Upper lobe of right lung (tissue), 1 donor: ENCODE data around the gene SLC38A3. TPM values are rescaled to one million over a fixed set of nuclear protein-coding genes. Genes with fewer than 3 reads are reported as not detected.

Experiments
- ATAC-seq: fragments of 200-7000 bp; cut with Tn5 transposase; one replicate; pipeline ENCODE4 v1.9.1; 2020; ENCODE audit warnings: mild to moderate bottlenecking, moderate library complexity
- DNase-seq: peaks from one replicate; pipeline ENCODE4 v3.0.0-alpha.2; 2020
- H3K27ac ChIP-seq: fragments of 200-600 bp; one replicate; pipeline ENCODE4 v1.8.0; 2022
- H3K27me3 ChIP-seq: fragments of 200-600 bp; one replicate; pipeline ENCODE4 v1.8.0; 2022; ENCODE audit warnings: mild to moderate bottlenecking
- H3K36me3 ChIP-seq: fragments of 200-600 bp; one replicate; pipeline ENCODE4 v1.8.0; 2022
- H3K4me1 ChIP-seq: fragments of 200-600 bp; one replicate; pipeline ENCODE4 v1.8.0; 2022
- H3K4me3 ChIP-seq: fragments of 200-600 bp; one replicate; pipeline ENCODE4 v1.8.0; 2022; ENCODE audit warnings: mild to moderate bottlenecking
- H3K9me3 ChIP-seq: fragments of 200-600 bp; one replicate; pipeline ENCODE4 v1.8.0; 2022
- intact Hi-C: fragments of 100-400 bp; cut with DNase I; formaldehyde crosslinking; loops from one replicate; pipeline ENCODE4 v1.11.0; 2022
- total RNA-seq: library from RNA; stranded (reverse); fragmentation: NEBNext Ultra II Directional; extraction: Animal tissue kit (Norgen Biotek cat#: 25700); gene quantifications from one replicate; pipeline ENCODE4 v1.2.1, GENCODE V29; 2021
- TF ChIP-seq, protein P1 (sequence below): fragments of 200-600 bp; IDR thresholded peaks from one replicate; pipeline ENCODE4 v1.8.0; 2022; ENCODE audit warnings: antibody characterized with exemption
- donor health status: DM: no; HTN: yes; CAD: no; lungs with severe emphysema.

SLC38A3 gene
- total RNA-seq, 1 donor from 2014 or later: not detected

DNA sequence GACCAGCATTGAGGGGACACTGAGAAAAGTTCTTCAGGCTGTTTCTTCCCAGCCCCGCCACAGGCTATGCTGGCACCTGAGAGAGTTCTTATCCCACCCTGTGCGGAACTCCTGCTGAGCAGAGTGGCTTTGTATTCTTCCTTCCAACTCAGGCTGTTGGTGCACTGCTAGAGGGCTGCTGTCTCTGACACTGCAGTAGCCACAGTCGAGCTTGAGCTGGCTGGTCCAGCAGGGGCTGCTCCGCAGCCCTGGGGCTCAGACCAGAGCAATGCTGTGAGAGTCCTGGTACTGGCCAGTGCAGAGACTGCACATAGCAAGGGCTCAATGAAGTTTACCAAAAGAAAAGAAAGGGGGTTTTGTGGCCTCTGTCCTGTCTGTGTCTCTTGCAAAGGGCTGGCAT, 34.6 kb downstream of the SLC38A3 start:
- H3K27ac ChIP-seq: peak overlapping the region; percentile 85
- peaks cover 73% of the 10 kb centered on the region for H3K4me1 ChIP-seq
- H3K36me3 ChIP-seq: peaks cover 22% of the 10 kb centered on the region
- ATAC-seq (no peak), DNase-seq (no peak)
- H3K9me3 ChIP-seq: no peaks in the 10 kb centered on the region
- H3K27me3 ChIP-seq: no peaks in the 10 kb centered on the region
- intact Hi-C loops: no loop called here
- no peak overlapping the region for H3K4me3 ChIP-seq
- TF ChIP-seq, protein P1, sequence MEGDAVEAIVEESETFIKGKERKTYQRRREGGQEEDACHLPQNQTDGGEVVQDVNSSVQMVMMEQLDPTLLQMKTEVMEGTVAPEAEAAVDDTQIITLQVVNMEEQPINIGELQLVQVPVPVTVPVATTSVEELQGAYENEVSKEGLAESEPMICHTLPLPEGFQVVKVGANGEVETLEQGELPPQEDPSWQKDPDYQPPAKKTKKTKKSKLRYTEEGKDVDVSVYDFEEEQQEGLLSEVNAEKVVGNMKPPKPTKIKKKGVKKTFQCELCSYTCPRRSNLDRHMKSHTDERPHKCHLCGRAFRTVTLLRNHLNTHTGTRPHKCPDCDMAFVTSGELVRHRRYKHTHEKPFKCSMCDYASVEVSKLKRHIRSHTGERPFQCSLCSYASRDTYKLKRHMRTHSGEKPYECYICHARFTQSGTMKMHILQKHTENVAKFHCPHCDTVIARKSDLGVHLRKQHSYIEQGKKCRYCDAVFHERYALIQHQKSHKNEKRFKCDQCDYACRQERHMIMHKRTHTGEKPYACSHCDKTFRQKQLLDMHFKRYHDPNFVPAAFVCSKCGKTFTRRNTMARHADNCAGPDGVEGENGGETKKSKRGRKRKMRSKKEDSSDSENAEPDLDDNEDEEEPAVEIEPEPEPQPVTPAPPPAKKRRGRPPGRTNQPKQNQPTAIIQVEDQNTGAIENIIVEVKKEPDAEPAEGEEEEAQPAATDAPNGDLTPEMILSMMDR: no peak

DNA sequence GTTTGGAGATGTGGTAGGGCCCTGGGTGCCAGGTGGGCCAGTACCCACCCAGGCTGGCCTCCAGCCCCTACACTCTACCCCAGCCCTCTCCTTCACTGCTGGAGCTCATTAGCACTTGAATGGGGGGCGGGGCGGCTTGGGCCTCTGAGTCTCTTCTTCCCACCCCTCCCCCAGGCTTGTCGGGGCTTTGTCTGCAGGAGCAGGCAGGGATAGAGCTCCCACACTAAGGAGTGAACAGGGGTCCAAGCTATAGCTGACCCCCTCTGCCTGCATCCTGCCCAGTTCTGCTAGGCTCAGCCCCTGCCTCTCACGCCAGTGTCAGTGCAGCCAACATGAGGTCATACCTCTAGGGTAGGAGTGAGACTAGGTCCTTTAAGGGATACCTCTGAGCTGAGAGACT, 36.1 kb downstream of the SLC38A3 start:
- no peak overlapping the region for H3K4me3 ChIP-seq
- no peak for ATAC-seq
- TF ChIP-seq, protein P1: no peak
- DNase-seq: no peak
- intact Hi-C loops: no loop called here
- peaks cover 22% of the 10 kb centered on the region for H3K36me3 ChIP-seq
- H3K27me3 ChIP-seq: no peaks in the 10 kb centered on the region
- peaks cover 80% of the 10 kb centered on the region for H3K4me1 ChIP-seq
- H3K27ac ChIP-seq: peak overlapping the region; percentile 85
- H3K9me3 ChIP-seq: no peaks in the 10 kb centered on the region

DNA sequence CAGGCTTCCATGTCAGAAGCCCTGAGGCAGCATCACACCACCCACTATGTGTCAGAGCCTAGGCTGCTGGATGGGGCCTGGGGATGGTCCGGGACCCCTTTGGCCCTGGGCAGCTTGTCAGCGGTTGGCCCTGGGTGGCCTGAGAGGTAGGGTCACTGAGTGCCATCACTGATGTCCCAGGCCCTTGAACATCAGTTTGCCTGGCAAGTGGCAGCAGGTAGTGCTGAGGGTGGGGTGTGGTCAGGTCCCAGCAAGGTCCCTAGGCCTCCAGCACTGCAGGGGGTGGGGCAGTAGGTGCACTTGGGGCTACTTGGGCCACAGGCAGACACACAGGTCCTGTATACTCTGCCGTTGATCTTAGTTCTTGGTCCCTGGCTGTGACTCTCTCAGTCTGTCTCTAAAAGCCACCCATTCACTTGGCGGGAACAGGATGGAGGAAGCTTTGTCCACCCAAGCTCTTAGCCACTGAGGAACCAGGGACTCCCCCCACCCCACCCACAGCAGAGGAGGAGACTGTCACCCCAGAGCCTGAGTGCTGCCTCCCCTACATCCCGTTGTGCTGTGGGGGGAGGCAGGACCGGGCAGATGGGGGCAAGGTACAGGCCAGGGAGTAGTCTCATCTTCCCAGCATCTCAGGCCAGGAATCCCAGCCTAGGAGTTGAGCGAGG, 36.8 kb downstream of the SLC38A3 start:
- intact Hi-C loops: no loop called here

DNA sequence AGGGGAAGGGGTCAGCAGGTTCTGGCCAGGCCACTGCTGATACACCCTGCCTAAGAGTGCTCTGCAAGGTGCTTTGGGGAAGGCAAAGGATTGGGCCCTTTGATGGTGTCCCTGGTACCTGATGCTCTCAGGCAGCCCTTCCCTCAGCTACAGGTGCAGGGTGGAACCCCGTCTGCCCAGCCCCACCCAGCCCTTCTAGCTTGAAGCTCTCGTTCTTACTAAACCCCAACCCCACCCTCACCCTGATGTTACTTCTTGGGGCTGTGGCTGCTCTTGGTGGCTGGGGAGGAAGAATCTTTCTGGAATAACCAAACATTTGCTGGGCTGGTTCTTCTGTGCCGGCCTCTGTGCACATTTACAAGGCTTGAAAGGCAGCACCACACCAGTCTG, 37.3 kb downstream of the SLC38A3 start:
- intact Hi-C loops: no loop called here
- Histone ChIP-seq H3K4me3 (peak overlapping the region; percentile 8), H3K4me1 (peaks cover 92% of the 10 kb centered on the region), H3K36me3 (peaks cover 22% of the 10 kb centered on the region), H3K27ac (peak overlapping the region; percentile 85), H3K27me3 (no peaks in the 10 kb centered on the region), H3K9me3 (no peaks in the 10 kb centered on the region)
- DNase-seq: no peak
- TF ChIP-seq, protein P1: no peak
- no peak for ATAC-seq

More for the DNA sequence above, 36.8 kb downstream of the SLC38A3 start:
- TF ChIP-seq, protein P1: no peak
- H3K4me1 ChIP-seq: peaks cover 87% of the 10 kb centered on the region
- DNase-seq (no peak), ATAC-seq (no peak)
- peak overlapping the region; percentile 8 for H3K4me3 ChIP-seq
- H3K27me3 ChIP-seq: no peaks in the 10 kb centered on the region
- peak overlapping the region; percentile 85 for H3K27ac ChIP-seq
- peaks cover 22% of the 10 kb centered on the region for H3K36me3 ChIP-seq
- H3K9me3 ChIP-seq: no peaks in the 10 kb centered on the region

DNA sequence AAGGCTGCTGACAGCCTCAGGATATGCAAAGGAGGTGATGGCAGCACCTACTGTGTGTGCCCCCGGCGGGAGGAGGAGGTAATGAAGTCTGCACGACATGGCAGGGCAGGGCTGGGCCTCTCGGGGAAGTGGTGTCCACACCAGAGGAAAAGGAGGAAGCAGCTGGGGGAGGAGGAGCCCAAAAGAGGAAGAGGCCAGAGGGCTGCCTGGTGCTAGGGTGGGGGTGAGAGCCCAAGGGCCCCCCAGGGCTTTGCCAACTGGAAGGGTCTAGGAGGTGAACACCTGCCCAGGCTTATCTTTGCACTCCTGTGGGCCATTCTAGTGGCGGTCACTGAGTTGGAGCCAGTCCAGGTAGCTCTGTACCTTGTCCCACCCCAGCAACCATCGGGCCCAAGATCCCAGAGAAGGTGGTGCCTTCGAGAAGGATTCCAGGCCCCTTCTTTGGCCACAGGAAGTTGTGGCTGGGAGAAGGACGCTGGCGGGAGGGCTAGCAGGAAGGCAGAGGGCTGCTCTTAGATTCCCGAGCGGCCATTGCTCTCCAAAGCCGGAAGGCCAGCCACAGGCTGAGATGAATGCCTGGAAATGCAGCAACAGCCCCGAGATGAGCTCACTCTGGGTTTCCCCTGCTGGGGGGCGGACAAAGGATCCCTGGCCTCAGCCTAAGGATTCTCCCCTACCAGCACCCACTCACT, 37.9 kb downstream of the SLC38A3 start:
- no peaks in the 10 kb centered on the region for H3K27me3 ChIP-seq
- H3K36me3 ChIP-seq: peaks cover 28% of the 10 kb centered on the region
- DNase-seq (peak; percentile 88), ATAC-seq (peak; percentile 68)
- H3K4me3 ChIP-seq: peak overlapping the region; percentile 27
- intact Hi-C loops: no loop called here
- peaks cover 98% of the 10 kb centered on the region for H3K4me1 ChIP-seq
- peak overlapping the region; percentile 85 for H3K27ac ChIP-seq
- no peaks in the 10 kb centered on the region for H3K9me3 ChIP-seq
- TF ChIP-seq, protein P1: no peak
